Kasumi-1 (cell line): Measurements from ENCODE around the gene CORIN.

ENCODE experiments used
- DNase-seq, 2 experiments: peaks; one replicate each; lab custom pipeline; 2025; lab: John Stamatoyannopoulos, UW

The CORIN gene, protein sequence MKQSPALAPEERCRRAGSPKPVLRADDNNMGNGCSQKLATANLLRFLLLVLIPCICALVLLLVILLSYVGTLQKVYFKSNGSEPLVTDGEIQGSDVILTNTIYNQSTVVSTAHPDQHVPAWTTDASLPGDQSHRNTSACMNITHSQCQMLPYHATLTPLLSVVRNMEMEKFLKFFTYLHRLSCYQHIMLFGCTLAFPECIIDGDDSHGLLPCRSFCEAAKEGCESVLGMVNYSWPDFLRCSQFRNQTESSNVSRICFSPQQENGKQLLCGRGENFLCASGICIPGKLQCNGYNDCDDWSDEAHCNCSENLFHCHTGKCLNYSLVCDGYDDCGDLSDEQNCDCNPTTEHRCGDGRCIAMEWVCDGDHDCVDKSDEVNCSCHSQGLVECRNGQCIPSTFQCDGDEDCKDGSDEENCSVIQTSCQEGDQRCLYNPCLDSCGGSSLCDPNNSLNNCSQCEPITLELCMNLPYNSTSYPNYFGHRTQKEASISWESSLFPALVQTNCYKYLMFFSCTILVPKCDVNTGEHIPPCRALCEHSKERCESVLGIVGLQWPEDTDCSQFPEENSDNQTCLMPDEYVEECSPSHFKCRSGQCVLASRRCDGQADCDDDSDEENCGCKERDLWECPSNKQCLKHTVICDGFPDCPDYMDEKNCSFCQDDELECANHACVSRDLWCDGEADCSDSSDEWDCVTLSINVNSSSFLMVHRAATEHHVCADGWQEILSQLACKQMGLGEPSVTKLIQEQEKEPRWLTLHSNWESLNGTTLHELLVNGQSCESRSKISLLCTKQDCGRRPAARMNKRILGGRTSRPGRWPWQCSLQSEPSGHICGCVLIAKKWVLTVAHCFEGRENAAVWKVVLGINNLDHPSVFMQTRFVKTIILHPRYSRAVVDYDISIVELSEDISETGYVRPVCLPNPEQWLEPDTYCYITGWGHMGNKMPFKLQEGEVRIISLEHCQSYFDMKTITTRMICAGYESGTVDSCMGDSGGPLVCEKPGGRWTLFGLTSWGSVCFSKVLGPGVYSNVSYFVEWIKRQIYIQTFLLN

DNA sequence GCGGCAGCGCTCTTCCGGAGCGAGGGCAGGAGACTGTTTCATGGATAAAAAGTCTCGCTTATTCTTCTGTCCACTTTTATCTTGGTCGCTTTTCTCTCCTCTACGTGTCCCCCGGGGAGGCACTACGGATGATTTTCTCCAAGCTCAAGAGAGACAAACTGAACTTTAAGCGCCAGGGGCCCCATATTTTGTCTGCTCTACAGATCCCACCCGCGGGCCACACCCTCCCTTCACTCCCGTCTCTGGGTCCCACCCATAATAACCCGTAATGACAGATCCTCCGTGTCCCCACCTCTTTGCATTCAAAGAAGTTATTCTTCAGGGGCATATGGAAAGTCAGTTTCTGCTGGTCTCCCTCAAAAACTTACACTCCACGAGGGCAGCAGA, at the start of gene CORIN:
TSS of gene CORIN (minus strand) at position 160 of the 387 bp plus-strand sequence. CDS start at position 42, 118 bp downstream.
- DNase-seq, result no peak

DNA sequence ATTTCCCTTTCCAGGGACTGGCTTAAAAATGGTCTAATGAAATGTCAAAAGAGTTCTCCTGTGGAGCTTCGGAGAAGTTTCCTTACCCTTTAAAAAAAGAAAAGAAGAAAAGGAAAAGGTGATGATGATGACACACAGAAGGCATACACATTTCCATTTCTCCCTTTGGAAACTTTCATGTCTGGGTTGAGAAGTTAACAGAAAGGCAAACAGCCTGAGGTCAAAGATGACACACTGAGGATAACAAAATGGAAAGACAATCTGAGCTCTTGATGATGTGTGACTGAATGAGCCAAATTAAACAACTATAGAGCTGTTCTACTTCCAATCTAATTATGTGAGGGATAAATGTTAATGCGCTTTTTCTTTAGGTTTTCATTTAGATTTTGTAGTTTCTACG, 44.4 kb upstream of the CORIN start:
- DNase-seq, result no peak

DNA sequence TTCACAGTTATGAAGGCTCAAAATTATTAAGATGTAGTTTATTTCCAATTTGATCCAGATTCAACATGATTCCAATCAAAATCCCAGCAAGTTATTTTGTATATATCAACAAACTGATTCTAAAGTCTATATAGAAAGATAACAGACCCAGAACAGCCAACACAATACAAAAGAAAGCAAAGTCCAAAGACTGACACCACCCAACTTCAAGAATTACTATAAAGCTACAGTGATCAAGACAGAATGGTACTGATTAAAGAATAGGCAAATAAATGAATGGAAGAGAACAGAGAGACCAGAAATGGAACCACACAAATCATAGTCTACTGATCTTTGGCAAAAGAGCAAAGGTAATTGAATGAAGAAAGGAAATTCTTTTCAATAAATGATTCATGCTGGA, 41.6 kb upstream of the CORIN start:
- DNase-seq, result no peak

DNA sequence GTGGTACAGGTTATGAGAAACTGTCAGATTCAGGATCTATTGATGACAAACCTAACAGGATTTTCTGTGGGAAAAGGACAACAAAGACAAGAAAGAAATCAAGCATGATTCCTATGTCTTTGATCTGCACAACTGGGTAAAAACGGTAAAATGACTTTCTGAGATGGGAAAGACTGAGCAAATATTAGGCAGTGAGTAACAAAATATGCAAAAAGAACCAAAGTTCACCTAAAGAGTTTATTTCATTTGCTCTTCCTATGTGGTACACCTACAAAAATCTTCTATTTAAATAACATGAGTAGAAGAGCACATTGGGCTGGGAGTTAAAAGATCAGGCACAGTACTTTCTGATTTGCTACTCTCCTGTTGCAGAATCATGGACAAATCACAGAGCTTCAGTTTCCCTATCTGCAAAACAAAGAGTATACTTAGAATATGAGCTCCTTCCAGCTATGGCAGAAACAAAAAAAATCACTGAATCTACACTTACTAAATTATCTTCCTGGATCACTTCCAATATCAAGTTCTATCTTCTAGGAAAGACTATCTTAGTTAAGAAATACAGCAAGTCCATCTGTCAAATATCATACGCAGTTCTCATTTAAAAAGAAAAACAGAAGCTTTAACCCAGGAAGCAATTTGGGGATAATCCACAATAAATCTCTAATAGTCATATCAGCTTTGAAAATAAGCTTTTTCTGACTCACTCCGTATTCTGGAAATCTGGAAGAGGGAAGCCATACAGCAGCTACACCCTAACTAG, 39.1 kb upstream of the CORIN start:
- no peak for DNase-seq

DNA sequence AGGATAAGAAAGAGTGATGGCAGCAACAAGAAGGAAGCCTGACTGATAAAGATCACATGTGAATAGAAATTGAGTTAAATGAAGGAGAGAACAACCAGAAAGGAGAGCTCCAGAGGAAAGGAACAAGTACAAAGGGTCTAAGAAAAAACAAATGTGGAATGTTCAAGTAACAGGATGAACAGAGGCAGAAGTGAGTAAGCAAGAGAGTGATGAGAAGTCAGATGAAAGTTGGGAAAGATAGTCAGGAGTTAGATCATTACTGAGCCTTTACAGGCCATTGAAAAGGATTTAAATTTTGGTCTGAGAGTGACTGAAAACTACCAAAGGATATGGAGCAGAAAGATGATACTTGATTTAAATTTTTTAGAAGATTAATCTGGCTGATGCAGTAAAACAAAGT, 38.4 kb upstream of the CORIN start:
- no peak for DNase-seq

DNA sequence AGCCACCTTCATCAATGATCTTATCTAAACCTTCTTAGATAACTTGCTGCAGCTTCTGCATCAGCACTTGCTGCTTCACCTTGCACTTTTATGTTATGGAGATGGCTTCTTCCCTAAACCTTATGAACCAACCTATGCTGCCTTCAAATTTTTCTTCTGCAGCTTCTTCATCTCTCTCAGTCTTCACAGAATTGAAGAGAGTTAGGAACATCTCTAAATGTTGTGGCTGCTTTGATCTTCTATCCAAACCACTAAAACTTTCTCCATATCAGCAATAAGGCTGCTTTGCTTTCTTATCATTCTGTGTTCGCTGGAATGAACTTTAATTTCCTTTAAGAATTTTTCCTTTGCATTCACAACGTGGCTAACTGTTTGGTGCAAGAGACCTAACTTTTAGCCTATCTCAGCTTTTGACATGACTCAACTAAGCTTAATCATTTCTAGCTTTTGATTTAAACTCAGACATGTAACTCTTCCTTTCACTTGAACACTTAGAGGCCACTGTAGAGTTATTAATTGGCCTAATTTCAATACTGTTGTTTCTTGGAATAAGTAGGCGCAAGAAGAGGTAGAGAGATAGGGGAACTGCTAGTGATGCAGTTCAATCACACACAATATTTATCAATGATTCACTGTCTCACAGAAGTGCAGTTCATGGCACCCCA, 36.1 kb upstream of the CORIN start:
- no peak for DNase-seq

DNA sequence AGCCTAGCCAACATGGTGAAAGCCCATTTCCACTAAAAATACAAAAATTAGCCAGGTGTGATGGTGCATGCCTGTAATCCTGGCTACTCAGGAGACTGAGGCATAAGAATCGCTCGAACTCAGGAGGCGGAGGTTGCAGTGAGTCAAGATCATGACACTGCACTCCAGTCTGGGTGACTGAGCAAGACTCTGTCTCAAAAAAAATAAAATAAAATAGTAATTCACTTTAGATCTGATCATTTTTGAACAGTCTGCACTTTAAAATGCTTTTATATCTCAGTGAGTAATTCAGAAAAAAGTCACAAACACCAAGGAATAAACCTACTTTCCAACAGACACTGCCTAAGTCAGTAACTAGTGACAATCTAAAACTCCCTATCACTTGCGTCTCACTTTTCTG, 25.6 kb upstream of the CORIN start:
- DNase-seq, result no peak

DNA sequence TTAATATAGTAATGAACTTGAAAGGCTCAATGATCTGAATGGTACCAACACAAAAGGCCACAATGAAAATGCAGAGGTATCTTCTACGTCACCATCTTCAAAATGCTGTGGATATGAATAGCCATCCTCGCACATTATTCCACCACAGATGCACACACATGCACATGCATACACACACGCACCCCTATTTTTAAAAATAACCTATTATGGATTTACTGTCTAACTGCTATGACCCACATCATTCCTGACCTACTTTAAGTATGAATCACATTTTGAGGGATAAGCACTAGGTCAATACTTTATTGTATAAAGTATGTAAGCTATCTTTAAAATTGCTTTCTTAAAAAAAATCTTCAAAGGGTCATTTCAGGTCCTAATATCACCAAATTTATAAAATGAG, 24.4 kb upstream of the CORIN start:
- DNase-seq, result no peak

DNA sequence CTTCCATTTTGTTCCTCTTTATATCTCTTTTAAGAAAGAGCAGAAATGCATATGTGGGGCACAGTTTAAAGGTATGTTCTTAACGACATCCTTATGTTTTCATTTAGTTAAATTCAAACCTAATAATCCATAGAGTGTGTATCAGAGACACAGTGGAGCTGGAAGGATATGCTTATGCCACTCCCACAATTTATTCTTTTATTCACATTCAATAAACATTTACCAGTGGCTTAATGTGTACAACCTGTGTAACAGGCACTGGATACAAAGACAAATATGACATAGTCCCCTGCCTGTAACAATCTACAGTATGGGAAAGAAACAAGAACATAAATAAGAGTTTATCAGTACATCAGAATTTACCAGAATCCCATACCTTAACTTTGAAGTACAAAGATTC, 22.4 kb upstream of the CORIN start:
- DNase-seq, result no peak

DNA sequence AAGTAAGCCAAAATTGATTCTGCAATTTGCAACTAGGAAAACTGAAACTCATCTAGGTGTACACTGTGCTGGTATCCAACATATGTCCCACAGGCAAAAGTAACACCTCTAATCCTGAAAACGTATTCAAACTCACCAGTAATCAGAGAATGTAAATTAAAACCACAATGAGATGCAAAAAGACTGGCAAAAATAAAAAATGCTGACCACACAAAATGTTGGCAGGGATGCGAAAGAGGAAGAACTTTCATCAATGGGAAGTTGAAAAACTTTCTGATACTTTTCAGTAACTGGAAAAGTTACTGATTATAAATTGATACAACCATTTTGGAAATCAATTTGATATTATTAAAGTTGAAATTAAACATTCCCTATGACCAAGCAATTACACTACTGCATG, 20.1 kb upstream of the CORIN start:
- no peak for DNase-seq

DNA sequence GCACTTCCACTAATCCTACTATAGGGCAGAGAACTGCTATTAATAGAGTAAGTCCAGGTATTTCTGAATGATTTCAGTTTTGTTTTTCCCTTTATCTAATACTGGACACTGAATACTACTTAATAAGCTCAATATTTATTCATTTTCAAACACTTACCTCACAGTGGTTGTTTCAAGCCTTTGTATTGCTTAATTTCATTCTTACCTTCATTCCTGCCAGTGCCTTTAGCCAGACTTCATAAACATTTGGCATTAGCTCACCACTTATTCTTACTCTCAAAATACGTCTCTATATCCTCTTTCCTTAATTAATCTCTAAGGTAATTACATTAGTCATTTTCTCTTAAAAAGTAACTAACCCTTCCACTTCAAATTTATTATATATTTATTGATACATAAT, 18.8 kb upstream of the CORIN start:
- no peak for DNase-seq

DNA sequence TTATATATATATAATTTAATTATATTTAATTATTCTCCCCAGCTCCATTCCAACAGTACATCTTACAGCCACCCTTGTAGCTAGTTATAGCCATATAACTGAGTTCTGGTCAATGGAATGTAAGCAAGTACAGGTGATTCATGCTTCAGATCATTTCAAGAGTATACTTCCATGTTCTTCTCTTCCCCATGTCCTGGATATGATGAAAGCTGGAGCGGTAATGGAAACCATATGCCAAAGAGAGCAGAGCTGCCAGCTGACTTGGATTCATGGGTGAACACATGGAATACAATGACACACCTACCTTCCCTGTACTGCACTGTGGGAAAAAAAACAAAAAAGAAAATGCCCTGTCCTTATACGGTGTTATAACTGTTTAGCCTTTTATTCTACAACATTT, 17.5 kb upstream of the CORIN start:
- no peak for DNase-seq

DNA sequence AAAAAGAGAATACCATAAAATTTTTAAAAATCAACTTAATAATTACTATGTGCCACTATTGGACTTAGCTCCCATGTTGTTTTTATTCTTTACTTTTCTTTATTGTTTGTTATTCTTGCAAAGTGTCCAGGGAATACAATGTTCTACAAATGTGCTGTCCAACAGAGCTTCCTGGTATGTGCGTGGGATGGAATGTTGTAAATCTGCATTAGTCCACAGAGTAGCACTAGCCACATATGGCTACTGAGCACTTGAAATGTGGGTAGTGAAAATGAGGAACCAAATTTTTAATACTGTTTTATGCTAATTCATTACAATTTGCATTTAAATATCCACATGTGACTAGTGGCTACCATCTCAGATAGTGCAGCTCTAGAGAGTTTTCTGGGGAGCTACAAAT, 14.3 kb upstream of the CORIN start:
- DNase-seq, result no peak

DNA sequence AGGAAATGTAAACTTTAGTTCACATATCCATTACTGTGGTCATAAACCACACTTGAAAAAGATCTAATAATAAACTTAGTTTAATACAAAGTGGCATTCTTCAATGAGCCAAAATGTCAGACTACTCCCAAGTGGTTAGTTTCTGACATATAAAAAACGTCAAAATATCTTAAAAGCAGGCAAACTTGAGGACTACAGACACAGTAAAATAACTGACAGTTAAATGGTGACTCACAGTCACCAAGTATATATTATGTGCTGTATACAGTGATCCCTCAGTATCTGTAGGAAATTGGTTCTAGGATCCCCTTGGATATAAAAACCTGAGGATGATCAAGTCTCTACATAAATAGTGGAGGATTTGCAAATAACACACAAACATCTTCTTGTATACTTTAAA, 11.6 kb upstream of the CORIN start:
- DNase-seq, result no peak

DNA sequence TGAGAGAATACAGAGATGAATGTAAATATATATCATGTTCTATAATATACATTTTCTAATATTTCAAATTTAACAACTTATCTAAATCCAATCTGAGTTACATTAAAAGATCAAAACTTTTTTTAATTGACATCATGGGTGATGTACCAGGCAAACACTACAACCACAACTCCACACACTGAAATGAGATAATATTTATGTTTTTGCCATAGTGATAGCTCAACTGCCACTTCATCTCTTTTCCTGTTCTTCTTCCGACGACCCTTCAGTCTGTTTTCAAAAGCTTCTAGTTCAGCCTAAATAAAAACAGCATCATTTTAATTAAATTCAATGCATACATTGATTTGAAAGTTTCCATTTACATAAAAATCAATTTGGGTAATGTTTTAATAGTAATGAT, 10.2 kb upstream of the CORIN start:
- no peak for DNase-seq

DNA sequence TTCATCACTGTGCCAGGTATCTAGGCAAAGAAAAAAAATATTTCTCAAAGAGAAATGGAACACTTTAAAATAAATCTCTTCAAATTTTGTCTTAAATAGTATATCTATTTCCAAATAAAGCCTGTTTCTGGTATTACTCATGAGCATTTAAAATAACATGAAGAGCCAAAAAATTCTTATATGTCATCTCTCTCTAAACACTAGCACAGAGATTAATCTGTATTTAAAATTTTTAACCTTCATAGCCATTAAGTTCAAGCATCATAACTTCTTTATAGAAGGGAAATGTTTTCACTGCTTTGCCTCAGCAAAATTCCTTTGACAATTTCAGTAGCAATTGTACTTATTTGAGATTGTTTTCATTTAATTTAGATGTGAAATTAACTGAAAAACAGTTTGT, 5.1 kb upstream of the CORIN start:
- DNase-seq, result no peak

DNA sequence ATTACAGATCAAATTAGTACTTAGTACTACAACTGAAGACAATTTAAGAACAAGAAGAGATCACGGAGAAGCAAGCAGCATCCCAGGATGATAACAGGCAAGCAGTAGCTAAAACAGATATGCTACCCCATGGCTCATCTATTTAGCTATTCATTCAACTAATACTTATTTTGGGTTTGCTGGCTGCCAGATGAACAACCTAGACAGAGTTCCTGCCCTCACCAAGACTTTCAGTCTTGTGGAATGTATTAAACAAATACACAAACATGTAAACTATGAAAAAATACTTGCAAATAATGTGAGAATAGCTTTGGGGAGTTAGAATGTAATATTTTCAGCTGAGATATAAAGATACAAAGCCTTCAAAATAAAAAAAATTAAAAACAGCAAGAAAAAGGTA, 2.4 kb upstream of the CORIN start:
- no peak for DNase-seq

DNA sequence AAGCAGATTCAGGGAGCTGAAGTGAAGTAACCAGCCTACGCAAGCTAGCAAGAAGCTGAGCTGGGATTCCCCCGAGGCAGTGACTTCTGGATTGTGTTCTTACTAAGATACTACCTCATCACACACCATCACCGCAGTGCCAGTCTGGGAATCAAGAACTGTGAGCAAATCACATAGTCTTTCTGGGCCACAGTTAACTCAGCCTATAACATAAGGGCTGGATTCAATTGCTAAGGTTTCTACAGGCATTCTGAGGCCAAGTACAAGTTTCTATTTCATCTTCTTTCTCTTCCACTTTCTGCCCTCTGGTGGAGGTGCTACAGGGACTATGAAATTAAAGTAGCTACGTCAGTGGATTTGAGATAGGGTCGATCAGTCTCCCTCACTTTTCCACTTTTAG, 1.4 kb upstream of the CORIN start:
- peak; percentile 77 to 88 for DNase-seq

DNA sequence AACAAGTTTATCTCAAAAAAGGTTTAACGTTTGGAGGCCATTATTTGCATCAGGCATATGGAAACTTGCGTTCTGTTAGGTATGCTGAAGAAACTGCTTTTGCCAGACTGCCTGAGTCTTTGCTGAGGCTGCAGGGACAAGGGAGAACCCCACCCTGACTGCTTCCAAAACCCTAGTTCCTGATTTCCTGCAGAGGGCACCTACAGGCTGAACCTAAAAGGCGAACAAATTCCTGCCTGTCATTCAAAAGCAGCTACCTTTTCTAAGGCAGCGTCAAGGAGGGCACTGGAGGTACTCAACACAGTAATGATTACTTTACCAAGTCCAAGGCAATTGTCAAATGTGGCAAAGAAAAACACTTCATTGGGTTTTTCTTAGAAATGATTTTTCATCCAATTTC, 578 bp upstream of the CORIN start:
- DNase-seq, result no peak

DNA sequence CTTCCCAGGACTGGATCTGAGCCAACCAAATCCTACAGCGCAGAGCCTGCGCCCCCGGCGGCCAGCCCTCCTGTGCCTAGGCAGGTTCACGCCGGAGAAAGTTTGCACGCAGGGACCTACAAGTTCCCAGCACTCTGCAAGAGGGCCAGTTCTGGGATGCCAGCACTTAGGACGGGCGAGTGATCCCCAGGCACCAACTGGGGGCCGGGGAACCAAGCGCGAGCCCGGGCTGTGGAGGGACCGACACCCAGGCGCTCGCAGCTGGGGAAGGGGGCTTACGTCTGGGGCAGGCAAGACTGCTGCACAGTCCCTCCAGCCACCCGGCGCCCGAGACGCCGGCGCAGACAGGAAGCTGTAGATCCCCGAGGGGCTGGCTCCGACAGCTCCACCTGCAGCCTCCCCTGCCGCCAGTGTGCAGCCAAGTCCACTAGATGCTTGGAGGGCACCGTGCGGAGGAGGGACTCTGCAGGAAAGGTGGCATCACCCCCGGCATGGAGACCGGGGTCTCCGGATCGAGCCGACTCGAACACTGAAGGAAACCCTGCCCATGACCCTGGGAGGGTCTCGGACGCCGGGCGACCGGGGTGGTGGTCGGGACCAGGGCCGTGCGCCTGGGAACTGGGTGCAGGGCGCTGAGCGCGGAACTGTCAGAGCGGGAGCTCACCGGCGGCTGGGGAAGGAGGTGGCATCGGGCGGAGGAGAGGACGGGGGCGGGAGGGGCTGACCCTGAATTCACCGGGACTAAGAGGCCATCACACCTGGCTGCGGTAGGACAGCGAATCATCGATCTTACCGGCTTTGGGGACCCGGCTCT, 566 bp downstream of the CORIN start:
- DNase-seq, result no peak

DNA sequence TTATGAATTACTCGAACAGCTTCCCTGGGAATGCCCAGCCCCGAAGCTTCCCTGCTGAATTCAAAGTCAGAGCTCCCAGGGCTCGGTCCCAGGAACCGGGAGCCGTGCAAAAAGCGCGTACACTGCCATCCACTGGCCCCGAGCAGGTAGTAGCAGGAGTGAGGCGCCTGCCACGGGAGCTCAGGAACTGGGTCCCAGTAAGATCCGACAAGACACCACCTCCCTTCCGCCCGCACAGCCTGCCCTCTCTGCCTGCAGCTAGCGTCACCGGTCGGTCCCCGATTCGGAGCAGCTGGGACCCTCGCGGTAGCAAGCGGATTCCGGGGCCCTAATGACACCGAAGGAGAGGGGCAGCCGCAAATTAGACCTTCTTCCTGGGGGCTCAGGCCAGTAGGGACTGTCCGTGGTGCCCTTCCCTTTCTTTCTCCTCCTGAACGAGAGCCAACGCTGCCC, 1.2 kb downstream of the CORIN start:
- peak; percentile 88 to 92 for DNase-seq
